GM23338 (cell line): Measurements from ENCODE around the gene KIF2A. TPM values are rescaled to one million over a fixed set of nuclear protein-coding genes. Genes with fewer than 3 reads are reported as not detected.

Source experiments
- ATAC-seq: fragments of 200-7000 bp; cut with Tn5 transposase; 3 replicates; pipeline ENCODE4 v1.9.1; 2020
- DNase-seq: peaks from one replicate; pipeline ENCODE4 v3.0.0-alpha.2; 2015; ENCODE audit warnings: low spot score
- H2AFZ ChIP-seq: fragments of 200-600 bp; sonication (generic); 2 replicates; pipeline ENCODE4 v1.8.0; 2016; ENCODE audit warnings: antibody characterized with exemption, mild to moderate bottlenecking, moderate library complexity
- H3F3A ChIP-seq: fragments of 200-600 bp; sonication (generic); replicated peaks from 2 replicates; pipeline ENCODE4 v1.8.0; 2017; ENCODE audit warnings: antibody characterized with exemption, mixed run types, low read depth
- H3K27ac ChIP-seq: fragments of 200-600 bp; sonication (generic); 2 replicates; pipeline ENCODE4 v1.6.1; 2016; ENCODE audit warnings: low read depth
- H3K27me3 ChIP-seq: fragments of 200-600 bp; sonication (generic); 2 replicates; pipeline ENCODE4 v1.8.0; 2016; ENCODE audit warnings: mild to moderate bottlenecking, mixed run types, moderate library complexity; ENCODE audit not compliant: insufficient read depth
- H3K36me3 ChIP-seq: fragments of 200-600 bp; sonication (generic); 2 replicates; pipeline ENCODE4 v1.8.0; 2016; ENCODE audit warnings: mild to moderate bottlenecking; ENCODE audit not compliant: insufficient read depth
- H3K4me1 ChIP-seq: fragments of 200-600 bp; sonication (generic); 2 replicates; pipeline ENCODE4 v1.8.0; 2016; ENCODE audit warnings: mild to moderate bottlenecking, moderate library complexity; ENCODE audit not compliant: insufficient read depth
- H3K4me2 ChIP-seq: fragments of 200-600 bp; sonication (generic); 2 replicates; pipeline ENCODE4 v1.7.1; 2017; ENCODE audit warnings: mixed run types
- H3K4me3 ChIP-seq: fragments of 200-600 bp; sonication (generic); 2 replicates; pipeline ENCODE4 v1.6.1; 2016; ENCODE audit warnings: mixed run types
- H3K79me2 ChIP-seq: fragments of 200-600 bp; sonication (generic); replicated peaks from 2 replicates; pipeline ENCODE4 v1.8.0; 2017; ENCODE audit warnings: mild to moderate bottlenecking; ENCODE audit not compliant: insufficient read depth
- H3K9me2 ChIP-seq: fragments of 200-600 bp; sonication (generic); 2 replicates; pipeline ENCODE4 v1.8.0; 2017; ENCODE audit not compliant: insufficient read depth
- H4K20me1 ChIP-seq: fragments of 200-600 bp; sonication (generic); replicated peaks from 2 replicates; pipeline ENCODE4 v1.8.0; 2017; ENCODE audit warnings: mild to moderate bottlenecking; ENCODE audit not compliant: insufficient read depth
- H3K27ac Mint-ChIP-seq: 2 replicates; pipeline ENCODE4 v1.8.0; 2020; ENCODE audit warnings: inconsistent platforms, mild to moderate bottlenecking, moderate library complexity, mixed read lengths
- H3K27me3 Mint-ChIP-seq: 3 replicates; pipeline ENCODE4 v1.8.0; 2022; ENCODE audit warnings: low read depth, mild to moderate bottlenecking, moderate library complexity, mixed read lengths, inconsistent platforms; ENCODE audit not compliant: insufficient read depth, poor library complexity
- H3K36me3 Mint-ChIP-seq: 3 replicates; pipeline ENCODE4 v1.8.0; 2021; ENCODE audit warnings: low read depth, mild to moderate bottlenecking, inconsistent platforms, moderate library complexity, mixed read lengths
- H3K4me1 Mint-ChIP-seq: 3 replicates; pipeline ENCODE4 v1.8.0; 2020; ENCODE audit warnings: mild to moderate bottlenecking, inconsistent platforms, mixed read lengths
- H3K4me3 Mint-ChIP-seq: 3 replicates; pipeline ENCODE4 v1.8.0; 2021; ENCODE audit warnings: moderate library complexity, mild to moderate bottlenecking, inconsistent platforms, mixed read lengths
- H3K9me3 Mint-ChIP-seq: 3 replicates; pipeline ENCODE4 v1.8.0; 2020; ENCODE audit warnings: moderate library complexity, mild to moderate bottlenecking, inconsistent platforms, mixed read lengths
- CREB1 ChIP-seq: fragments of 250-450 bp; sonication (Bioruptor Pico); IDR thresholded peaks from 2 replicates; pipeline ENCODE4 v1.5.0; 2020; ENCODE audit warnings: low read depth, mild to moderate bottlenecking, moderate library complexity
- EZH2 ChIP-seq: fragments of 200-600 bp; sonication (generic); IDR thresholded peaks from one replicate; pipeline ENCODE4 v1.8.0; 2017; ENCODE audit warnings: antibody characterized with exemption, mild to moderate bottlenecking, low read depth; ENCODE audit not compliant: unreplicated experiment
- EZH2phosphoT487 ChIP-seq: fragments of 200-600 bp; sonication (generic); IDR thresholded peaks from one replicate; pipeline ENCODE4 v1.8.1; 2018; ENCODE audit warnings: antibody characterized with exemption; ENCODE audit not compliant: unreplicated experiment
- JUNB ChIP-seq: IDR thresholded peaks from one replicate; pipeline ENCODE4 v1.6.1; 2016; ENCODE audit warnings: antibody characterized with exemption; ENCODE audit not compliant: unreplicated experiment
- STAT1 ChIP-seq: IDR thresholded peaks from one replicate; pipeline ENCODE4 v1.6.1; 2016; ENCODE audit warnings: antibody characterized with exemption; ENCODE audit not compliant: unreplicated experiment
- ZNF114 ChIP-seq: fragments of 250-450 bp; sonication (Bioruptor Pico); IDR thresholded peaks from 2 replicates; pipeline ENCODE4 v1.5.0; 2020; ENCODE audit warnings: mild to moderate bottlenecking, moderate library complexity
- polyA plus RNA-seq: library from polyadenylated mRNA; unstranded; fragments of >200 nt; fragmentation: Nextera tagmentation; extraction: Ambion mirVana; gene quantifications from 2 replicates; pipeline ENCODE4 v1.2.1, GENCODE V29; 2016
- total RNA-seq: library from RNA; depleted of rRNA; stranded (reverse); fragments of >200 nt; shearing (Covaris generic); gene quantifications from 2 replicates; pipeline ENCODE4 v1.2.3, GENCODE V29; 2014
- TF ChIP-seq, protein P1 (sequence below), 2 experiments: fragments of 200-600 bp in 1 of 2; sonication (generic) in 1 of 2; conservative IDR thresholded peaks; 2 replicates each; pipeline versions ENCODE4 v1.5.1 to v1.6.1; 2016 to 2017; ENCODE audit warnings: antibody characterized with exemption in 2 of 2, low read depth in 2 of 2, mild to moderate bottlenecking in 2 of 2, moderate library complexity in 1 of 2
- TF ChIP-seq, protein P2 (sequence below): IDR thresholded peaks from one replicate; pipeline ENCODE4 v1.6.1; 2018; ENCODE audit warnings: antibody characterized with exemption; ENCODE audit not compliant: unreplicated experiment
- TF ChIP-seq, protein P3 (sequence below): fragments of 250-450 bp; sonication (Bioruptor Pico); IDR thresholded peaks from 2 replicates; pipeline ENCODE4 v1.5.0; 2020; ENCODE audit warnings: mild to moderate bottlenecking, moderate library complexity

KIF2A gene
- total and polyA plus RNA-seq, 2 experiments from 2014 or later = 120 to 122 TPM

DNA sequence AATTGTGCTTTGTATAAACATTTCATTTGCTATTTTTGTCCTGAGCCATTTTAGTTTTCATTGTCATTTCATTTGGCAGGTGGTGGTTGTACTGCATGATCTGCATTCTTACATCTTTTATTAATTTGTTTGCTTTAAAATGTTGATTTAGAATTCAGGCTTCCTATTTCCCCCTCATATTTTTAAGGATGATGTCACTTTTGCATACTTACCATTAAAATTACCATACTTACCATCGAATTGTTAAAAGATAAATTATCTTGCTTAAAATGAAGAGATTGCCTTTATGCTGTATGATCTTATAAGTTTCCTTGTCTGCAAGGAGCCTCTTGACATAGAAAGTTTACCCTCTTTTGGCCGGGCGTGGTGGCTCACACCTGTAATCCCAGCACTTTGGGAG is 66.6 kb downstream of the KIF2A start (continued):
- TF ChIP-seq STAT1 (no peak), EZH2 (no peak)

DNA sequence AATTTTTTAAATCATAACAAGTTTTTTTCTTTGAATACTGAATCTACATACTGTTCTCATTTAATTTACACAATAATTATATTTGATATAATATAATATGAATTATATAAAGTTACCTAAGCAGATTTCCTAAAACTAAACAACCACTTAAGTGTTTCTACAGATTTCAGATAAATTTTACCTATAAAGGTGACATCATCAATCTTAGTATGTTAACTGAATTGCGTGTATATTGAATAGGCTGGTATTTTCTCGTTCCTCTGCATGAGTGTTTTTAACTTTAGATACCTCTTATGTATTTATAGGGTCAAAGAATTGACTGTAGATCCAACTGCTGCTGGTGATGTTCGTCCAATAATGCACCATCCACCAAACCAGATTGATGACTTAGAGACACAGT is 67.4 kb downstream of the KIF2A start:
- Histone ChIP-seq H3K27me3 (no peaks in the 10 kb centered on the region), H3K36me3 (peaks cover 38% of the 10 kb centered on the region)
- no peak for DNase-seq

DNA sequence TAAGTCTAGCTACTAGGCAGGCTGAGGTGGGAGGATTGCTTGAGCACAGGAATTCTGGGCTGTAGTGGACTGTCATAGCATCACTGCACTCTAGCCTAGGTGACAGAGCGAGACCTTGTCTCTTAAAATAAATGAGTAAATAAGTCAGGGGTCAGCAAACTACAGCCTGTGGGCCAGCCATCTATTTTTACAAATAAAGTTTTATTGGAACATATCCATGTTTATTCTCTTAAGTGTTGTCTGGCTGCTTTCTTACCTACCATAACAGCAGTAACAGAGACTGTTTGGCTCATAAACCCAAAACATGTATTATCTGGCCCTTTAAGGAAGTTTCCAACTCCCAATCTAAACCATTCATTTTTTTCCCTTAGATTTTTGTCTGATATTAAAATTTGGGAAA is 68.1 kb downstream of the KIF2A start:
- peaks cover 45% of the 10 kb centered on the region for H3K36me3 ChIP-seq
- no peaks in the 10 kb centered on the region for H3K4me1 Mint-ChIP-seq
- H3K79me2 ChIP-seq = no peaks in the 10 kb centered on the region
- TF ChIP-seq CREB1 (CRISPR knock-in tag) = no peak
- TF ChIP-seq, protein P1, sequence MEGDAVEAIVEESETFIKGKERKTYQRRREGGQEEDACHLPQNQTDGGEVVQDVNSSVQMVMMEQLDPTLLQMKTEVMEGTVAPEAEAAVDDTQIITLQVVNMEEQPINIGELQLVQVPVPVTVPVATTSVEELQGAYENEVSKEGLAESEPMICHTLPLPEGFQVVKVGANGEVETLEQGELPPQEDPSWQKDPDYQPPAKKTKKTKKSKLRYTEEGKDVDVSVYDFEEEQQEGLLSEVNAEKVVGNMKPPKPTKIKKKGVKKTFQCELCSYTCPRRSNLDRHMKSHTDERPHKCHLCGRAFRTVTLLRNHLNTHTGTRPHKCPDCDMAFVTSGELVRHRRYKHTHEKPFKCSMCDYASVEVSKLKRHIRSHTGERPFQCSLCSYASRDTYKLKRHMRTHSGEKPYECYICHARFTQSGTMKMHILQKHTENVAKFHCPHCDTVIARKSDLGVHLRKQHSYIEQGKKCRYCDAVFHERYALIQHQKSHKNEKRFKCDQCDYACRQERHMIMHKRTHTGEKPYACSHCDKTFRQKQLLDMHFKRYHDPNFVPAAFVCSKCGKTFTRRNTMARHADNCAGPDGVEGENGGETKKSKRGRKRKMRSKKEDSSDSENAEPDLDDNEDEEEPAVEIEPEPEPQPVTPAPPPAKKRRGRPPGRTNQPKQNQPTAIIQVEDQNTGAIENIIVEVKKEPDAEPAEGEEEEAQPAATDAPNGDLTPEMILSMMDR (conservative IDR thresholded peaks at IDR 0.05; ENCODE audit: low read depth in 2 of 2) = no peak
- no peak for TF ChIP-seq ZNF114 (CRISPR knock-in tag)
- TF ChIP-seq JUNB = no peak
- no peak for TF ChIP-seq EZH2phosphoT487
- TF ChIP-seq, protein P2, sequence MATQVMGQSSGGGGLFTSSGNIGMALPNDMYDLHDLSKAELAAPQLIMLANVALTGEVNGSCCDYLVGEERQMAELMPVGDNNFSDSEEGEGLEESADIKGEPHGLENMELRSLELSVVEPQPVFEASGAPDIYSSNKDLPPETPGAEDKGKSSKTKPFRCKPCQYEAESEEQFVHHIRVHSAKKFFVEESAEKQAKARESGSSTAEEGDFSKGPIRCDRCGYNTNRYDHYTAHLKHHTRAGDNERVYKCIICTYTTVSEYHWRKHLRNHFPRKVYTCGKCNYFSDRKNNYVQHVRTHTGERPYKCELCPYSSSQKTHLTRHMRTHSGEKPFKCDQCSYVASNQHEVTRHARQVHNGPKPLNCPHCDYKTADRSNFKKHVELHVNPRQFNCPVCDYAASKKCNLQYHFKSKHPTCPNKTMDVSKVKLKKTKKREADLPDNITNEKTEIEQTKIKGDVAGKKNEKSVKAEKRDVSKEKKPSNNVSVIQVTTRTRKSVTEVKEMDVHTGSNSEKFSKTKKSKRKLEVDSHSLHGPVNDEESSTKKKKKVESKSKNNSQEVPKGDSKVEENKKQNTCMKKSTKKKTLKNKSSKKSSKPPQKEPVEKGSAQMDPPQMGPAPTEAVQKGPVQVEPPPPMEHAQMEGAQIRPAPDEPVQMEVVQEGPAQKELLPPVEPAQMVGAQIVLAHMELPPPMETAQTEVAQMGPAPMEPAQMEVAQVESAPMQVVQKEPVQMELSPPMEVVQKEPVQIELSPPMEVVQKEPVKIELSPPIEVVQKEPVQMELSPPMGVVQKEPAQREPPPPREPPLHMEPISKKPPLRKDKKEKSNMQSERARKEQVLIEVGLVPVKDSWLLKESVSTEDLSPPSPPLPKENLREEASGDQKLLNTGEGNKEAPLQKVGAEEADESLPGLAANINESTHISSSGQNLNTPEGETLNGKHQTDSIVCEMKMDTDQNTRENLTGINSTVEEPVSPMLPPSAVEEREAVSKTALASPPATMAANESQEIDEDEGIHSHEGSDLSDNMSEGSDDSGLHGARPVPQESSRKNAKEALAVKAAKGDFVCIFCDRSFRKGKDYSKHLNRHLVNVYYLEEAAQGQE = no peak
- TF ChIP-seq STAT1 = no peak
- TF ChIP-seq, protein P3, sequence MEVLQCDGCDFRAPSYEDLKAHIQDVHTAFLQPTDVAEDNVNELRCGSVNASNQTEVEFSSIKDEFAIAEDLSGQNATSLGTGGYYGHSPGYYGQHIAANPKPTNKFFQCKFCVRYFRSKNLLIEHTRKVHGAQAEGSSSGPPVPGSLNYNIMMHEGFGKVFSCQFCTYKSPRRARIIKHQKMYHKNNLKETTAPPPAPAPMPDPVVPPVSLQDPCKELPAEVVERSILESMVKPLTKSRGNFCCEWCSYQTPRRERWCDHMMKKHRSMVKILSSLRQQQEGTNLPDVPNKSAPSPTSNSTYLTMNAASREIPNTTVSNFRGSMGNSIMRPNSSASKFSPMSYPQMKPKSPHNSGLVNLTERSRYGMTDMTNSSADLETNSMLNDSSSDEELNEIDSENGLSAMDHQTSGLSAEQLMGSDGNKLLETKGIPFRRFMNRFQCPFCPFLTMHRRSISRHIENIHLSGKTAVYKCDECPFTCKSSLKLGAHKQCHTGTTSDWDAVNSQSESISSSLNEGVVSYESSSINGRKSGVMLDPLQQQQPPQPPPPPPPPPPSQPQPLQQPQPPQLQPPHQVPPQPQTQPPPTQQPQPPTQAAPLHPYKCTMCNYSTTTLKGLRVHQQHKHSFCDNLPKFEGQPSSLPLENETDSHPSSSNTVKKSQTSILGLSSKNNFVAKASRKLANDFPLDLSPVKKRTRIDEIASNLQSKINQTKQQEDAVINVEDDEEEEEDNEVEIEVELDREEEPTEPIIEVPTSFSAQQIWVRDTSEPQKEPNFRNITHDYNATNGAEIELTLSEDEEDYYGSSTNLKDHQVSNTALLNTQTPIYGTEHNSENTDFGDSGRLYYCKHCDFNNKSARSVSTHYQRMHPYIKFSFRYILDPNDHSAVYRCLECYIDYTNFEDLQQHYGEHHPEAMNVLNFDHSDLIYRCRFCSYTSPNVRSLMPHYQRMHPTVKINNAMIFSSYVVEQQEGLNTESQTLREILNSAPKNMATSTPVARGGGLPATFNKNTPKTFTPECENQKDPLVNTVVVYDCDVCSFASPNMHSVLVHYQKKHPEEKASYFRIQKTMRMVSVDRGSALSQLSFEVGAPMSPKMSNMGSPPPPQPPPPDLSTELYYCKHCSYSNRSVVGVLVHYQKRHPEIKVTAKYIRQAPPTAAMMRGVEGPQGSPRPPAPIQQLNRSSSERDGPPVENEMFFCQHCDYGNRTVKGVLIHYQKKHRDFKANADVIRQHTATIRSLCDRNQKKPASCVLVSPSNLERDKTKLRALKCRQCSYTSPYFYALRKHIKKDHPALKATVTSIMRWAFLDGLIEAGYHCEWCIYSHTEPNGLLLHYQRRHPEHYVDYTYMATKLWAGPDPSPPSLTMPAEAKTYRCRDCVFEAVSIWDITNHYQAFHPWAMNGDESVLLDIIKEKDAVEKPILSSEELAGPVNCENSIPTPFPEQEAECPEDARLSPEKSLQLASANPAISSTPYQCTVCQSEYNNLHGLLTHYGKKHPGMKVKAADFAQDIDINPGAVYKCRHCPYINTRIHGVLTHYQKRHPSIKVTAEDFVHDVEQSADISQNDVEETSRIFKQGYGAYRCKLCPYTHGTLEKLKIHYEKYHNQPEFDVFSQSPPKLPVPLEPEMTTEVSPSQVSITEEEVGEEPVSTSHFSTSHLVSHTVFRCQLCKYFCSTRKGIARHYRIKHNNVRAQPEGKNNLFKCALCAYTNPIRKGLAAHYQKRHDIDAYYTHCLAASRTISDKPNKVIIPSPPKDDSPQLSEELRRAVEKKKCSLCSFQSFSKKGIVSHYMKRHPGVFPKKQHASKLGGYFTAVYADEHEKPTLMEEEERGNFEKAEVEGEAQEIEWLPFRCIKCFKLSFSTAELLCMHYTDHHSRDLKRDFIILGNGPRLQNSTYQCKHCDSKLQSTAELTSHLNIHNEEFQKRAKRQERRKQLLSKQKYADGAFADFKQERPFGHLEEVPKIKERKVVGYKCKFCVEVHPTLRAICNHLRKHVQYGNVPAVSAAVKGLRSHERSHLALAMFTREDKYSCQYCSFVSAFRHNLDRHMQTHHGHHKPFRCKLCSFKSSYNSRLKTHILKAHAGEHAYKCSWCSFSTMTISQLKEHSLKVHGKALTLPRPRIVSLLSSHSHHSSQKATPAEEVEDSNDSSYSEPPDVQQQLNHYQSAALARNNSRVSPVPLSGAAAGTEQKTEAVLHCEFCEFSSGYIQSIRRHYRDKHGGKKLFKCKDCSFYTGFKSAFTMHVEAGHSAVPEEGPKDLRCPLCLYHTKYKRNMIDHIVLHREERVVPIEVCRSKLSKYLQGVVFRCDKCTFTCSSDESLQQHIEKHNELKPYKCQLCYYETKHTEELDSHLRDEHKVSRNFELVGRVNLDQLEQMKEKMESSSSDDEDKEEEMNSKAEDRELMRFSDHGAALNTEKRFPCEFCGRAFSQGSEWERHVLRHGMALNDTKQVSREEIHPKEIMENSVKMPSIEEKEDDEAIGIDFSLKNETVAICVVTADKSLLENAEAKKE (CRISPR knock-in tag) = no peak

More for the DNA sequence above, 67.4 kb downstream of the KIF2A start:
- Histone ChIP-seq H4K20me1 (peaks cover 8% of the 10 kb centered on the region), H3K4me2 (no peak overlapping the region), H3K27ac (no peak overlapping the region), H3K4me1 (no peaks in the 10 kb centered on the region), H3K79me2 (no peaks in the 10 kb centered on the region), H3K4me3 (no peak overlapping the region), H3K9me2 (no peaks in the 10 kb centered on the region), H3F3A (no peaks in the 10 kb centered on the region), H2AFZ (no peak overlapping the region)
- Mint-ChIP-seq H3K4me3 (no peak overlapping the region), H3K9me3 (no peaks in the 10 kb centered on the region), H3K27ac (no peak overlapping the region), H3K36me3 (peaks cover 58% of the 10 kb centered on the region), H3K4me1 (no peaks in the 10 kb centered on the region), H3K27me3 (peaks cover 1% of the 10 kb centered on the region)
- TF ChIP-seq CREB1 (CRISPR knock-in tag) (no peak), STAT1 (no peak)
- ATAC-seq = no peak

More for the DNA sequence above, 68.1 kb downstream of the KIF2A start:
- Histone ChIP-seq H3K27me3 (no peaks in the 10 kb centered on the region), H3F3A (no peaks in the 10 kb centered on the region), H4K20me1 (peaks cover 1% of the 10 kb centered on the region), H2AFZ (no peak overlapping the region), H3K4me3 (no peak overlapping the region), H3K9me2 (no peaks in the 10 kb centered on the region), H3K27ac (no peak overlapping the region), H3K4me1 (no peaks in the 10 kb centered on the region), H3K4me2 (no peak overlapping the region)
- no peaks in the 10 kb centered on the region for H3K9me3 Mint-ChIP-seq
- H3K27me3 Mint-ChIP-seq = peaks cover 3% of the 10 kb centered on the region
- no peak overlapping the region for H3K27ac Mint-ChIP-seq
- H3K4me3 Mint-ChIP-seq = no peak overlapping the region
- peaks cover 62% of the 10 kb centered on the region for H3K36me3 Mint-ChIP-seq
- DNase-seq (no peak), ATAC-seq (no peak)
